Skeletal muscle tissue (tissue), 4 donors: ENCODE data around the gene FN1. TPM values are rescaled to one million over a fixed set of nuclear protein-coding genes. Genes with fewer than 3 reads are reported as not detected.

Experiments
- H3K27ac ChIP-seq: one replicate; pipeline ENCODE4 v1.7.0; 2013; ENCODE audit warnings: mild to moderate bottlenecking, low read depth, low read length, inconsistent platforms
- H3K27me3 ChIP-seq, 3 donors: one replicate each; pipeline ENCODE4 v1.7.0; 2013; ENCODE audit warnings: low read length in 3 of 3; ENCODE audit not compliant: control insufficient read depth in 3 of 3, insufficient read depth in 3 of 3
- H3K36me3 ChIP-seq, 3 donors: one replicate each; pipeline ENCODE4 v1.7.0; 2013; ENCODE audit warnings: low read length in 3 of 3; ENCODE audit not compliant: control insufficient read depth in 3 of 3, insufficient read depth in 3 of 3
- H3K4me1 ChIP-seq, 3 donors: one replicate each; pipeline ENCODE4 v1.7.0; 2013; ENCODE audit warnings: low read length in 3 of 3, mild to moderate bottlenecking in 3 of 3; ENCODE audit not compliant: control insufficient read depth in 3 of 3, insufficient read depth in 3 of 3
- H3K4me3 ChIP-seq, 3 donors: one replicate each; pipeline ENCODE4 v1.7.0; 2013; ENCODE audit warnings: low read length in 3 of 3
- H3K9ac ChIP-seq, 3 donors: one replicate each; pipeline ENCODE4 v1.7.0; 2013; ENCODE audit warnings: low read length in 3 of 3, mild to moderate bottlenecking in 3 of 3, moderate library complexity in 2 of 3, low read depth in 1 of 3
- H3K9me3 ChIP-seq, 3 donors: one replicate each; pipeline ENCODE4 v1.7.0; 2013; ENCODE audit warnings: low read length in 3 of 3; ENCODE audit not compliant: control insufficient read depth in 3 of 3
- total RNA-seq: library from RNA; depleted of rRNA; stranded (reverse); fragments of >200 nt; gene quantifications from one replicate; pipeline ENCODE4 v1.2.3, GENCODE V29; 2014
- donor health status: Osteomylitis.

FN1 gene
- total RNA-seq, 1 donor from 2014 or later: 301 TPM

- Histone ChIP-seq H3K9ac (no peak overlapping the region), H3K4me3 (no peak overlapping the region), H3K36me3 (peaks cover 17 to 42% (median 17%) of the 10 kb centered on the region in 3 donors), H3K27ac (no peak overlapping the region), H3K4me1 (no peaks in the 10 kb centered on the region), H3K27me3 (no peaks in the 10 kb centered on the region), H3K9me3 (no peaks in the 10 kb centered on the region)
Measured at GRCh38 chr2:215377283-215377682, 58.6 kb downstream of the FN1 start.

DNA sequence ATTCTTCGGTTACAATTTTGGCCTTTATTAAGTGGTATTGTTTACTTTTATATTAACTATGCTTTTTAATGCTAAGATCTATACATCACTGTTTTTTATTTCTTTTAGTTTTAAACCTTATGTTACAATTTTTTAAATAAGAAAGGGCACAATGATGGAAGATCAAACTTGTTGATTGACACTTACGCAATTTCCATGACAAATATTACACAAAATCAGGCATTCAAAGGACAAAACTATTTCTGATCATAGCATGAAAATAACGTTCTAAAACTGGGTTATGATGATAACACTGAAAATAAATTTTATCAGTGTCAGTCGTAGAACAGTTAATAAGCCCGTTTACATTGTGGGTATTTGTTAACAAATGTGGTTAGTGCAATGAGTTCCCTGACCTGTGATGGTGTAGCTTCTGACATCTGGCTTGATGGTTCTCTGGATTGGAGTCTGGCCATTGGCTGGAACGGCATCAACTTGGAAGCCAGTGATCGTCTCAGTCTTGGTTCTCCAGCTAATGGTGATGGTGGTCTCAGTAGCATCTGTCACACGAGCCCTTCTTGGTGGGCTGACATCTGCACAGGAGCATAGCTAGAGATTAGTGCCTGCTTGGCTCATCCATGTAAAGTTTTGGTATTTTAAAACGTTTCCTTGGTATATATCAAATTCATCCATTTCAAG is 59.6 kb downstream of the FN1 start:
- Histone ChIP-seq H3K27ac (no peak overlapping the region), H3K4me1 (no peaks in the 10 kb centered on the region), H3K4me3 (no peak overlapping the region), H3K27me3 (no peaks in the 10 kb centered on the region), H3K9ac (no peak overlapping the region), H3K9me3 (no peaks in the 10 kb centered on the region), H3K36me3 (peaks cover 17 to 39% (median 22%) of the 10 kb centered on the region in 3 donors)

- Histone ChIP-seq H3K27me3 (no peaks in the 10 kb centered on the region), H3K36me3 (peaks cover 17 to 42% (median 22%) of the 10 kb centered on the region in 3 donors), H3K27ac (no peak overlapping the region), H3K9ac (no peak overlapping the region), H3K4me1 (no peaks in the 10 kb centered on the region), H3K9me3 (no peaks in the 10 kb centered on the region), H3K4me3 (no peak overlapping the region)
Measured at GRCh38 chr2:215375467-215375830, 60.4 kb downstream of the FN1 start.

GRCh38 chr2:215374642-215375466 is 61.0 kb downstream of the FN1 start:
- H3K4me1 ChIP-seq: no peaks in the 10 kb centered on the region
- H3K36me3 ChIP-seq: peaks cover 17 to 47% (median 26%) of the 10 kb centered on the region in 3 donors
- no peak overlapping the region for H3K9ac ChIP-seq
- no peak overlapping the region for H3K4me3 ChIP-seq
- no peaks in the 10 kb centered on the region for H3K27me3 ChIP-seq
- no peak overlapping the region for H3K27ac ChIP-seq
- no peaks in the 10 kb centered on the region for H3K9me3 ChIP-seq

DNA sequence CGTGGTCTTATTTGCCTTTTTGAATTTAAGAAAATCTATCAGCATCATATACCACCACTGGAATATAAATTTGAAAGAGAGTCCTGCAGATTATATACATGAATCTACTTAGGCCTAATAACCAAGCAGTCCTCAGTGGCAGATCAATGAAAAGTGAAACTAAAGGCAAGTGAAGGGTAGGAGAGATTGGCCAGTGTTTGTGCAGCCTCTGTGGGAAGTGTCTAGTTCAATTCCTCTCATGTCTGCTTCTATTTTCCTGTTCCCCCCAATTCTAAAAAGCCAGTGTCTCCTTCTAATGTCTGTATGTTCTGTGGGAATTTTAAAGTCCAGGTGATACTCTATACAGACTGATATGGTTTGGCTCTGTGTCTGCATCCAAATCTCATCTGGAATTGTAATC is 61.9 kb downstream of the FN1 start:
- no peak overlapping the region for H3K27ac ChIP-seq
- no peaks in the 10 kb centered on the region for H3K9me3 ChIP-seq
- H3K27me3 ChIP-seq: no peaks in the 10 kb centered on the region
- H3K4me3 ChIP-seq: no peak overlapping the region
- peaks cover 15 to 44% (median 26%) of the 10 kb centered on the region in 3 donors for H3K36me3 ChIP-seq
- no peaks in the 10 kb centered on the region for H3K4me1 ChIP-seq
- H3K9ac ChIP-seq: no peak overlapping the region

DNA sequence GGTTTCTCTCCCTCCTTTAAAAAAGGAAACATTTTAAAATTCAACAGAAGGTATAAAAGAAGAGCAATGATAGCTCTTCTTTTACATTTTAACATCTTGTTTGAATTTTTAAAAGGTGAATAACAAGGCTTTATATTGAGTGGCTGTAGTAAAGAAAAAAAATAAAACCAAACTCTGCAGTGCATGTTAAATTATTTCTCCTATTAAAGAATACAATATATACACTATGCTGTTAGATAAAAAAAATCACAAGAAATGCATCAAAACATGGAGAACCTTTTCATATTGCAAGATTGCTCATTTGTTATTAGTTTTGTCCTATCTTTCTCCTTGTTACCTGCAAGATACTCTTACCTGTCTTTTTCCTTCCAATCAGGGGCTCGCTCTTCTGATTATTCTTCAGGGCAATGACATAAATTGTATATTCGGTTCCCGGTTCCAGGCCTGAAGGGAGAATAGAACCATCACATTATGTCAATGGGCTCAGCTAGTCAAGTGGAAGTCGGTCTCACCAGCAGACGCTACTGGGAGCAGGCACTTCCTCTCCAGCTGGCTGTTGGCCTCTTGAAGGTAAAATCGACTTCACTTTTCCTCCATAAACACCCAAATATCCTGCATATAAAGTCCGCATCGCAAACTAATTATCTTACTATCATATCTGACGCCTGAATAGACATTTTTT is 62.8 kb downstream of the FN1 start:
- no peak overlapping the region for H3K9ac ChIP-seq
- no peaks in the 10 kb centered on the region for H3K27me3 ChIP-seq
- H3K4me3 ChIP-seq: no peak overlapping the region
- H3K4me1 ChIP-seq: no peaks in the 10 kb centered on the region
- H3K36me3 ChIP-seq: peaks cover 13 to 41% (median 26%) of the 10 kb centered on the region in 3 donors
- no peaks in the 10 kb centered on the region for H3K9me3 ChIP-seq
- H3K27ac ChIP-seq: no peak overlapping the region

- no peaks in the 10 kb centered on the region for H3K9me3 ChIP-seq
- no peak overlapping the region for H3K9ac ChIP-seq
- H3K4me3 ChIP-seq: no peak overlapping the region
- H3K27me3 ChIP-seq: no peaks in the 10 kb centered on the region
- peaks cover 16 to 39% (median 22%) of the 10 kb centered on the region in 3 donors for H3K36me3 ChIP-seq
- no peaks in the 10 kb centered on the region for H3K4me1 ChIP-seq
- no peak overlapping the region for H3K27ac ChIP-seq
Measured at GRCh38 chr2:215371915-215372897, 63.7 kb downstream of the FN1 start.

DNA sequence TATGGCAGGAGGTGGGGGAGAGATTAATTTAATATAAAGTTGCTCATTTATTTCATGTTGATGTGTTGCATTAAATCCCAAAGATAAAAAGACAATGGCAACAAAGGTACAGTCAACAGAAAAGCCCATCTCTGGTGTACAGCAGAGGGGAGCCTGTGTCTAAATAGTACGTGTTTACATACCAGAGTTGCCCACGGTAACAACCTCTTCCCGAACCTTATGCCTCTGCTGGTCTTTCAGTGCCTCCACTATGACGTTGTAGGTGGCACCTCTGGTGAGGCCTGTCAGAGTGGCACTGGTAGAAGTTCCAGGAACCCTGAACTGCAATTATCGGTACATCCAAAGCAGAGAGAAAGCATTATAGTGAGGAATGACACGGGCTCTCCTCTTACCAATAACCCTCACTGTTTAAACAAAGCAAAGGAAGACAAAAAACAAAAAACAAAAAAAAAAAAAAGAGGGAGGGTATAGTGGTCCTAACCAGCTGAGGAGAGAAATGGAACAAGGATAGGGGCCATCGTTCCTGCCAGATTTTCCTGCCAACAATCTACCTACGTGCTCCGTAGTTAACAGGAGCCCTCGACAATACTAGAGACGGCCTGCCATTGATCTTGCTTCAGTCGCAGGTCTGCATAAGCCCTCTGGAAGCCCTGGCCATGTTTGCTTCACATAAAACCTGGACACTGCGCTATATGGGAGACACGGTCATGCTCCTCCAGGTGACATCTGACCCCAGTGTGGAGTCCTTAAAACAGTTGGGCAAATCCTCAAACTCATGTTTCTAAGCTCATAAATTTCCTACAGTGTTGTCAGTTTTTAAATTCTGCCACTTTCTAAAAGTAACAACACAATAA is 65.5 kb downstream of the FN1 start:
- H3K9me3 ChIP-seq: no peaks in the 10 kb centered on the region
- H3K4me1 ChIP-seq: no peaks in the 10 kb centered on the region
- H3K27ac ChIP-seq: no peak overlapping the region
- peaks cover 13 to 30% (median 21%) of the 10 kb centered on the region in 3 donors for H3K36me3 ChIP-seq
- no peaks in the 10 kb centered on the region for H3K27me3 ChIP-seq
- no peak overlapping the region for H3K4me3 ChIP-seq
- no peak overlapping the region for H3K9ac ChIP-seq
